RCC 7860 (cell line): ENCODE results near the gene TMED3.

ENCODE experiments used
- DNase-seq: peaks from one replicate; pipeline ENCODE4 v3.0.0-alpha.2; 2015; ENCODE audit warnings: low spot score
- FAIRE-seq: peaks from 2 replicates; lab custom pipeline; 2012; peaks lifted over from hg19 to GRCh38; lab: Jason Lieb, UNC

Gene TMED3

GRCh38 chr15:79310985-79311900 lies at the start of gene TMED3:
TMED3 (plus strand) TSS chr15:79311112; CDS start chr15:79311250, 138 bp downstream.
- FAIRE-seq (no peak), DNase-seq (peak; percentile 72)

DNA sequence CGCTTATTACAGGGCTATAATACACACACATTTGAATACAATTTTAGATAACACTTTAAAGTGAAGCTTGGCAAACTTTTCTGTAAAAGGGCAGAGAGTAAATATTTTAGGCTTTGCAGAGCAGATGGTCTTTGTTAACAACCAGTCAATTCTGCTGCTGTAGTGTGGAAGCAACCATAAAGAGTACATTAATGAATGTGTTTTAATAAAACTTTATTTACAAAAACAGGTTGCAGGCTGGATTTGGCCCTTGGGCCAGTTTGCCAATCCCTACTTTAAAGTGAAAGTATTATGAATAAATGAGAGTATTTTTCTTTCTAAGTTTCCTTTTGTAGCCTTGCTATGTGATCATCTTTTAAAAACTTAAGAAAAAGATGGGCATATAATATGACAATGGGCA lies 49.1 kb upstream of the TMED3 start:
- FAIRE-seq, result no peak

GRCh38 chr15:79265167-79265566 lies 45.7 kb upstream of the TMED3 start:
- no peak for FAIRE-seq
- no peak for DNase-seq

More for the DNA sequence above, 49.1 kb upstream of the TMED3 start:
- no peak for DNase-seq

DNA sequence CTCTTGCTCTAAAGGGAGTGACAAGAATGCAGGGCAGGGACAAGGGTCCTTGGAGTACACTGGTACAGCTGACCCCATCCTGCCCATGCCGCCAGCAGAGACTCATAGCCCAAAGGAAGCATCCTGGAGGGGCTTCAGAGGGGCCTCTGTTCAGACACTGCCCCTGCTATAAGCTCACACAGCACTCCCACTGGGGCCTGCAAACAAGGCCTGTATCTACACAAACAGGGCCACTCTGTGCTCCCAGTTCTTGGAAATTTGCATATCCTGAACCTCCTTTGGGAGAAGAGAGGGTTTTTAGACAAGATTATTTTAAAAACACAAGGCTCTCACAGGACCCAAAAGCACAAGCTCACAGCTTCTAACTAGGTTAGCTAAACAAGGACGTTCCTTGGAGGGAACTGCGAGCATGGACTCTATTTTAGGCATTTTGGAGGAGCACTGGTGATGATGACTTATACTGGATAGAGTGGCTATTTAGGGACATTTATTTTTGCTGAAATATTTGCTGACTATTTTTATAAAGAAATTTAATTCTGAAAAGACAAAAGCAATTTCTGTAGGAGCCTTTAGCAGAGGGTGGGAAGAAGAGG lies 44.8 kb upstream of the TMED3 start:
- FAIRE-seq, result no peak
- no peak for DNase-seq

DNA sequence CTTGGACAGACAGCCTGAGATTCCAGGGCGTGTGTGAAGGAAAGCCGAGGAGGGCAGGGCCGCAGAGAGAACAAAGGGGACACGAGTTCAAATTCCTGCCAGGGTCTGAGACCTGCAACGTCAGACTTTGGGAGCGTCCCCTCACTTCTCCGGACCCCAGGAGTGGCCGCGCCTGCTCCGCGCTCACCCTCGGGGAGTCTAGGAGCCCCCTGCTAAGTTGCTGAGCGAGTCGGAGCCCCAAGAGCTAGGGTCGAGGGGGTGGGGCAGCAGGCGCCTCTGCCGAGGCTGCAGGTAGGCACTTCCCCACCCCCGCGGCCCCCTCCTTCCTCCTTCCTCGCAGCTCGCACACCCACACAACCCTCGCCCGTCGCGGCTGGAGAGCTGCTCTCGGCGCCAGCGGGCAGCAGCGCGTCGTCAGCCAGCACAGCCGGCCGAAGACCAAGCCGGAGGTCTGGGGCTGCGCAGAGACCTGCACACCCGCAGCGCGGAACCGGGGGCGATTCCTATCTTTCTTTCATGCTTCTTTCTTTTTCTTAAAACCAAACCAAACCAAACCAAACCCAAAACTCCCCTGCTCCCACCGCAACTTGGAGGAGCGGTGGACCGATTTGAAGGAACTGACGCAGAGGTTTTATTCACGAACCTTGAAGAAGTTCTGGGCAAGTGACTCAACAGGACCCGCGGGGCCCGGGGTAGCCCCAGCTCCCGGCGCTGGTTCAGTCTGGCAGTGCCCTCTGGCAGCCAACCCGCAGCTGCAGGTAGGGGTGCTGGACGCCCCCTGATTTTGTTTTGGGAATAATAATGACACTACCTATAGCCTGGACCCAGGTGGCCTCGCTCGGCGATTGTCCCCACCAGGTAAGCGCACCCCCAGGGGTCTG lies 28.3 kb upstream of the TMED3 start, which contains the start of gene ANKRD34C:
TSS of gene ANKRD34C (plus strand) at position 352 of the 881 bp plus-strand sequence. CDS start 10,563 bp downstream, outside the sequence.
- no peak for FAIRE-seq

DNA sequence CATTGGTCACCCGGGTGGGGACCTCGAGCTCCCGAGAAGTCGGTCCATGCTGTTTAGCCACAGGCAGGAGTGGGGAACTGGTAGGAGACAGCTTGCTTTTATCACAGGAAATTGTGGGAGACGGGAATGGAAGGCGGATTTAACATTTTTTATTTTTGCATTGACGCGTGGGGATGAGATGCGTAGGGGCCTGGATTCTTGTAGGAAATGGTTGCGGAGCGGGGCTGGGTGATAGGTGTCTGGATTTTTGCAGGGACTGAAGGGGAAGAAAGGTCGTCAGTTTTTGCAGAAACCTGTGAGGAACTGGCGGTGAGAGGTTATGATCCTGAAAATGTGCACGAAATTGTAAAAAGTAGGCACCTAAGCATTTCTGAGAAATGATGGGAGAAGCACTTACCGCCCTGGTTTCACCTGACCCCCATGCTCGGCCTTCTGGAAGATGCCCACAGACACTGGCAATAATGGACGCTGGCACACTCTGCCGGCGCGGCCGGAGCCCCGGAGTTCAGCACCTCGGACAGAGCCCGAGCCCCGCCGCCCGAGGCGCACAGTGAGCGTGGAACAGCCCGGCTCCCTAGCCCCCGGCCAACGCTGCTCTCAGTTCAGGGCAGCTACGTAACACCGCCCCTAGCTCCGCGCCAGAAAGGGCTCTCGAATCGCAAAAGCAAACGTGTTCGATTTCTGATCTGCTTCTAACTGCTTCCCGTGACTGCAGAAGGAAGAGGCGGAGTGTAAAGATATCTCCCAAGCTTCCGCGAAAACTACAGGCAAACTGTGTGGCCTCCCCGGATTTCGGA lies 27.5 kb upstream of the TMED3 start:
- no peak for DNase-seq
- no peak for FAIRE-seq

More for the DNA sequence above, 28.3 kb upstream of the TMED3 start, which contains the start of gene ANKRD34C:
- DNase-seq, result no peak

GRCh38 chr15:79290642-79291275 lies 20.2 kb upstream of the TMED3 start:
- FAIRE-seq, result no peak
- DNase-seq, result no peak

DNA sequence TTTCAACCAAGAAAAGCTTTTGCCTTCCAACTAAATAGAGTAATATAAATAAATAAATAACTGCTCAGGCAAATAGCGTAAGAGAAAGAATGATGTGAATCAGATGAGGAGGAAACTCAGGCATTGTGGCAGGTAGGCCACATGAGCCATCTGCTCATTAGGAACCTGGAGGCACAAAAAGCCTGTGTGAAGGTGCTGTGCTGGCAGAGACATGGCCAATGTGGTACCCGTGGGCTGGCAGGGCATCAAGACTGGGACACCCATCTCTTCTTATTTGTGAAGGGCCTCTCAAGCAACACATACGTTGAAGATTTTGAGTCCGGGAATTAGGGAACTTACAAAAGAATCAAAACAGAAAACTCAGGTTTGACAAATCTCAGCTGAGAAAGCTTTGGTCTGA lies 18.9 kb upstream of the TMED3 start:
- DNase-seq, result no peak
- no peak for FAIRE-seq

GRCh38 chr15:79294075-79294474 lies 16.8 kb upstream of the TMED3 start:
- DNase-seq (no peak), FAIRE-seq (no peak)

- DNase-seq, result no peak
- FAIRE-seq, result no peak
Observed at GRCh38 chr15:79296583-79296982, 14.3 kb upstream of the TMED3 start.

GRCh38 chr15:79299126-79299840 lies 11.6 kb upstream of the TMED3 start:
- FAIRE-seq (no peak), DNase-seq (no peak)

DNA sequence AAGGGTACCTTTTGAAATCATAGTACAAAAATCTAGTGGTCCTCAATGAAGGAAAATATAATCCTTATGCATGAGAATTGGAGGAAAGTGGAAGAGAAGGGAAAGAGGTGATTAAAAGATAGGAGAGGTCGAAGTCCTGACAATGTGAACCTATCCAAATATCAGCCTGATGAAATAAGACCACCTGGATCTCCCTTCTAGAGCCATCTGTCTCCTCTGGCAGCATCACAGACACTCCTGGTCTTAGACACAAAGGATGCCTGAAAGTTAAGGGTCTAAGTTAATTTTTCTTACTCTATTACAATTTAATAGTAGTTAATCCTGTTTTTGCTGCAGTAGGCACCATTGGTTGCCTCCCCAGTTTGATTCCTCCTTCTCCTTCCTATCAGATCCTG lies 11.1 kb upstream of the TMED3 start:
- FAIRE-seq, result no peak
- no peak for DNase-seq

GRCh38 chr15:79307251-79307650 lies 3.7 kb upstream of the TMED3 start:
- FAIRE-seq (no peak), DNase-seq (no peak)

GRCh38 chr15:79308874-79309273 lies 2.0 kb upstream of the TMED3 start:
- DNase-seq (no peak), FAIRE-seq (no peak)

DNA sequence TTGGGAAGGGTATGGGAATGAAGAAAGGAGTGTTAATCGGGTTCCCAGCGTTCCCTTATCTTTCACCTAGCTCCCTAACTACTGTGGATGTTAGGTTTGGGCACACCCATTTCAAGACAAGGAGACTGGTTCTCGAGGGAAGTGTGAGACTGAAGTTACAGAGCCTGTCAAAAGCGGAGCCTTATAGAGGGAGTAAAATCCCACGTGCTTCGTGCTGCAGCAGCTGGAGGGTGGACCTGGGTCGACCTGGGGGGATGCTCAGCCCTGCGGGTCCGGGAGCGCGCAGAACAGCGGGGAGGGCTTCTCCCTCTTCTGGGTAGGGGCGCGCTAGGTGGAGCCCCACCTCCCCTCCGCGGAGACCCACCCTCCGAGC lies 314 bp upstream of the TMED3 start:
- no peak for FAIRE-seq
- DNase-seq, result no peak

DNA sequence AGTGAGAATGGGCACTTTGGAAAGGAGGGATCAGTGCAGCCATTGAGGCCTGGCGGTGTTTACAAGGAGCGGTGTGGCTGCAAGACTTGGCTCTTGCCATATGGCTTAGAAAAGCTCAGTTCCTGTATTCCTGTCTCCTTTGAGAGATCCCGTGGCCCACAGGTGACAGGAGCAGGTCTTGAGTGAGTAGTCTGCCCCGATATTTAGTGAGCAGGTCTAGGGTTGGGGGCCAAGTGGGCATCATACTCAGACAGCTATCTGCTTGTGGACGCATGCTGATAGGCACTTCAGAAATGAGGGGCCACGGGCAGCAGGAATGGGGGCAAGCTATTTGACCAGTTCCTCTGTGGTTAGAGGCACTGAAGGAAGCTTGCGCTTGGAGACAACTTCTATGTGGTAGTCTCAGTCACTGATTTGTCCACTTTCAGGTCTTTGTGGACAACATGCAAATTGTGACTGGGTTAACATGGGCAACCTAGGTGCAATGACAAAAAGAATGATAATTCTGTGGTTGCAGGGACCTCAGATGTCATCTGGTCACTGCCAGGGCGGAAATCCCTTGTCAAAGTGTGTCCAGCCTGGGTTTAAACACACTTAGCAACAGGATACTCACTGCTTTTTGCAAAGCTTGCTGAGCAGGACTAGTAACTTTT lies 1.1 kb downstream of the TMED3 start:
- FAIRE-seq (no peak), DNase-seq (no peak)

DNA sequence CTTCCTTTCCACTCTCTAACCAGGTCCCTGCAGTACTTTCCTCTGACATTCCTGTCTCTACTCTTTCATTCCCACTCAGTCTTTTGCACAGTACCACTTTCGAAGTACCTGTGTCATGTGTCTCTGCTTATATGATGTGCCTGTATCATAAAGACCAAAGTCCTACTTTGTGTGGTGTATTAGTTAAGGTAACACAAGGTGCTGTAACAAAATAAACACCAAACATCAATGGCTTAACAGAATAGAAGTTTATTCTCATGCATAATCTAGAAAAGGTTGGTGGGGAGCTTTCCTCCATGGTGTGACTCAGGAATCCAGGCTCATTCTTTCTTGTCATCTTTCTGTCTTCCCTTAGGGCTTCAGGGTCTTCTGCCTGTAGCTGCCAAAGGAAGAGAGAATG lies 3.3 kb downstream of the TMED3 start:
- no peak for DNase-seq
- no peak for FAIRE-seq

- no peak for DNase-seq
Observed at GRCh38 chr15:79314811-79315210, 3.9 kb downstream of the TMED3 start.

More at GRCh38 chr15:79314811-79315210, 3.9 kb downstream of the TMED3 start:
- no peak for FAIRE-seq
